SH-SY5Y (cell line): ENCODE results near the gene NPS.

Experiments
- GATA2 ChIP-seq: IDR thresholded peaks from 2 replicates; pipeline ENCODE4 v1.6.1; 2011; ENCODE audit warnings: mild to moderate bottlenecking, low read depth, low read length
- GATA3 ChIP-seq: IDR thresholded peaks from 2 replicates; pipeline ENCODE4 v1.6.1; 2011; ENCODE audit warnings: low read depth, mild to moderate bottlenecking, low read length, moderate library complexity

GRCh38 chr10:127527891-127528290 lies 21.2 kb upstream of the NPS start:
- no peak for TF ChIP-seq GATA2
- TF ChIP-seq GATA3: no peak
